HG02840 (cell line): ENCODE results near the gene HK2.
"Not testable (repeated sequence)": the region's sequence is repeated elsewhere in the genome, so short reads cannot be mapped to it uniquely, and the experiment has no call there.

Experiments used
- ATAC-seq: cut with Tn5 transposase; IDR thresholded peaks from one replicate; pipeline ENCODE4 v1.9.1; 2021; ENCODE audit warnings: mild to moderate bottlenecking, moderate library complexity, moderate number of reproducible peaks; ENCODE audit not compliant: unreplicated experiment, low FRiP score

Gene HK2

DNA sequence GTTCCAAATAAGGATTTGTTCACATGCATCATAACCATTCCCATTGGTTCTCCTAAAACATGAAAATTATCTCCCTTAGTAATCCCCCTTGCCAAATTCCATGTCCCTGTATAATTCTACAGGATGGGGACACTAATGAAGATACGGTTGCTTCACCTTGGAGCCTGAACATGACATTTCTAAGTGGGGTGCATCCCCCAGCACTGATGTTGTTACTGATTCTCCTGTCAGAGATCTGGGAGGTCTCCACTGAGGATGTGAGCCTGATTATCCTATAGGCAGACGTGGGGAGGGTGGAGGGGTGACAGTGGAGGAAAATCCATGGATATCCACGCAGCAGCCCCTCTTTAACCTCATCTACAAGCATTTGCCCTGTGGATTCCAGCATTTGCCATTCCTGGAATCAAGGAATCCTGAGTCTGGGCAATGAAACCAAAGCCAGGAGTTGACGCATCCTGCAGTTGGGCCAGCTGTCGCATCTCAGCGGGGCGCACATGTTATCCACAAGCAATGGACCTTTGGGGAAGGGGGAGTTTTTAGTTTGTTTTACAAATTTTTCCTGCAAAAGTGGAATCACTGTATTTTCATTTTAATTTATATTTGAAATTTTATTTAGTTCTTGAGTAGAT lies 57.3 kb downstream of the HK2 start:
- no peak for ATAC-seq

DNA sequence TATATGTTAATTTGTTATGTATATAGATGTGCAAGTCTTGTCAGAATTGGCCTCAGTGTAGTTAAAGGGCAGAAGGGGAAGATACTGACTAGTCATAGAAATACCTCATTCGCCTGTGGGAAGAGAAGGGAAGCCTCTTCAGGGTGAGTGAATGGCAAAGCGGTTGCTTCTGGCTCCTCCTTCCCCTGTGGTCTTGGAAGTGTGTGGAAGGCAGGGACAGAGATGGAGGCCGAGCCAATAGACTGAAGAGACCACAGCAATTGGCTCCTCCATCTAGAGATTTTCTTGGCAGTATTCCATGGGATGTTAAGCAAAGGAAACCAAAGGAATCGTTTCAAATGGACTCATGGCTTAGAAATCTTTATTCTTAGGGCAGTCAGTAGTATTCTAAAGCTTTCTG lies 57.9 kb downstream of the HK2 start:
- ATAC-seq, result not testable (repeated sequence)

GRCh38 chr2:74892609-74893008 lies 58.7 kb downstream of the HK2 start:
- no peak for ATAC-seq

DNA sequence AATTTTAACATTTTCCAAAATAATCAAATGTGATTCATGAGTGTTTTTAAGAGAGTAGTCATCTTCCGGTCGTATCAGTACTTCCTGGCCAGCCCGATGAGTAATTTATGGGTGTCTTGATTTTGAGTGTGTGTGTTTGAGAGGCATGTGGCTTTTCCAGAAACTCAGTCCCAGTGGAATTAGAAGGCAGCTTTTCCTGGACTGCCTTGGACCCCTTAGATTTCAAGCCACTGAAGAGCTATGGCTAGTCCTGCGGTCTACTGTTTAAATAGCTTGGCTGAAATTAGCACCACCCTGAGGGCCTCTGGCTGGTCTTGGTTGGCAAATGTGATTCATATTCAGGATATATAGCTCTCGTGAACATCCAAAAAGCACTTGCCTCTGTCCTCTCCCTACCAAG lies 59.4 kb downstream of the HK2 start:
- ATAC-seq, result no peak

DNA sequence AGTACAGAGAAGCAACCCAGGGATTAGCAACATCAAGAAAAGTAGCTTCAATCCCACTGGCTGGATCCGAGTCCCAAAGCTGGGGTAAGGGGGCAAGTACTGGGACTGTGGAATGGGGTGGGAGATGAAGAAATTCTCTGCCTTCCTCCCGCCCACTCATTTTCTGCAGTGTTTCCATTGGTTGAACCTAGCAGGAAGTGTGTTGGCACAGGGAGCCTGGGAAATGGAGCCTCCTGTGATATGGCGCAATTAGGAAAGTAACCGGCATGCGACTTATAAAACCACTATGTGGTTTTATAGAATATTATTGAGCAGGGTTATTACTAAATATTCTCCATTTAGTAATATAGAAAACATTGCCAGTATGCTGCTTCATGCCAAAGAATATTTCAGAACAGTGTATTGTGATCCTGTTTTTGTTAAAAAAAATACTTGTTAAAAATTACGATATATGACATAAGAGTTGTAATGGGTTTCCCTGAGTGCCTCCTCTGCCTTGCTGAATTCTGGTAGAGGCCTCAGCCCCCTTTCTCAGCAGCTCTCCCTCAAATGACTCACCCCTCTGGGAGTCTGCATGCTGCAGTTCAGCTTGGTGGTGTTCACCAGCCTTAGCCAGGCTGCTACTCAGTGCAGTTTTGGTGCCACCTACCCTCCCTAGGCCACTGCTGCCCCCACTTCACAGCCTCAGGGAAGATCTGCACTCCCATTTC lies 60.5 kb downstream of the HK2 start:
- no peak for ATAC-seq

- ATAC-seq, result no peak
These were observed 61.1 kb downstream of the HK2 start for GRCh38 chr2:74895001-74895400.

- ATAC-seq, result no peak
These were observed 62.3 kb downstream of the HK2 start for GRCh38 chr2:74896232-74896631.

DNA sequence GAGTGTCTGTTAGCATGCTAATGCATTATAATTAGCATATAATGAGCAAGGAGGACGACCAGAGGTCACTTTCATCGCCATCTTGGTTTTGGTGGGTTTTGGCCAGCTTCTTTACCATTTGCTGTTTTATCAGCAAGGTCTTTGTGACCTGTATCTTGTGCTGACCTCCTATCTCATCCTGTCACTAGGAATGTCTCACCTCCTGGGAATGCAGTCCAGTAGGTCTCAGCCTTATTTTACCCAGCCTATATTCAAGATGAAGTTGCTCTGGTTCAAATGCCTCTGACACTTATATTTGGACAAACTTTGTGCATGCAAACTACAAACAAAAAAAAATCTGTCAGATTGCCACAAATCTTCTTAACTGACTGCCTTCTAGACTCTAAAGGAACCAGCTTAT lies 66.3 kb downstream of the HK2 start:
- ATAC-seq, result not testable (repeated sequence)

DNA sequence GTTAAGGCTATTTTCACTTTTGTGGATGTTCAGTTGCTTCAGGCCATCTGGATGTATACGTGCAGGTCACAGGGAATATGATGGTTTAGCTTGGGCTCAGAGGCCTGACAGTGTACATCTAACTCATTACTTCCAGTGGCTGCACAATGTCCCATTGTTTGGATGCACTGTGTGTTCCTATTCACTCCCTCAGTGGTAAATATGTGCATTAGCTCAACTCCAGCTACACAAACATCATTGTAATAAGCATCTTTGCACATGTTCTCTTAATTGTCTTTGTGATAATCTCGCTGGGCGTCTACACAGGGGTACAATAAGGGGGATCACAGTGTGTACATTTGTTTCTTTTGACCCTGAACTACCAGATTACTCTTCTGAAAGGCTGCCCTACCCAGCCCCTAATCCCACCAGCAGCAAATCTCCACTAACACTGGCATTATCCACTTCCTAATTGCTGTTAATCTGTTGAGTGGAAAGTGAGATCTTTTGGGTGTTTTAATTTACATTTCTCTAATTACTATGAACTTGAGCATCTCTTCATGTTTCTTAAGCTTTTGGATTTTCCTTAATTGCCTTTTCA lies 68.4 kb downstream of the HK2 start:
- ATAC-seq, result no peak

- ATAC-seq, result no peak
These were observed 72.5 kb downstream of the HK2 start for GRCh38 chr2:74906395-74906794.

GRCh38 chr2:74907560-74907959 lies 73.6 kb downstream of the HK2 start:
- ATAC-seq, result not testable (repeated sequence)

DNA sequence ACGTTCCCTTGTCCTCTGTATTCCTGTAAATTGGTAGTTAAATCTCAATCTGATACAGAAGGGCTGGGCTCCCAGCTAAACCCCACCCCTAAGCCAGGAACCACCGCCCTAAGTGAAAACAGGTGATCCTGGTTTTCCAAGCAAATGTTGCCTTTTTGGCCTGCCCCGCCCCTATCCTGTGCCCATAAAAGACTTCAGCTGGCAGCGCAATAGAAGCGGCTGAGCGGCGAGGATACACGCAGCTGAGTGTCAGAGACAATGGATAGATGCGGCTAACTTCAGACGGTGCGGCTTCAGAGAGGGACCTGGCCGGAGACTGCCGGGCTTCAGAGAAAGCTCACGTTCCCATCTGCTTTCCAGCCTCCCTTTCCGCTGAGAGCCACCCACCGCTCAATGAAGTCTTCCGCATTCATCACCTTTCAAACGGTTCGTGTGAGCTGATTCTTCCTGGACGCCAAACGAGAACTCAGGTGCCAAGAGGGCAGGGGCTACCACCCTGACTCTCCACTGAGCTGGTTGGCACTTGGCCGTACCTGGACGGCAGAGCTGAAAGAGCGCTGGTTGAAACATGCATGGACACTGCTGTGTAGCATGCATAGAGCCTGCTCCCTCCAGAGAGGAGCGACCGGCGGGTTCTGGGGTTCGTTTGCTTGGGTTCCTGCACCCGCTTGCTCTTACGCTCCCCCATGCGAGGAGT lies 75.0 kb downstream of the HK2 start:
- ATAC-seq, result no peak

DNA sequence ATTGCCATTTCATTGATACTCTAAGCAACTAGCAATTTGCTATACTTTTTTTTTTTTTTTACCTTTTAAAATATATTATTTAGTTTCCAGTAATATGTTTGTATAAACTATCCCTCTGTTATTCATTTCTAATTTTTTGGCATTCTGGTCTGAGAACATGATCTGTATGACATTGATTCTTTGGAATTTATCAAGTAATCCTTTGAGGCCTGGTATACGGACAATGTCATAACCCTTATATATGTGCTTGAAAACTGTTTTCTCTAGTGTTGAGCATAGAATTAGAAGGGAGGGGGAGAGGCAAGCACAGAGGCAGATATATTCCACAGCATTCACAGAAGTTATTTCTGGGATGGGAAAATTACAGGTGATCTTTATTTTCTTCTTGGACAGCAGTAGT lies 76.3 kb downstream of the HK2 start:
- ATAC-seq, result no peak

DNA sequence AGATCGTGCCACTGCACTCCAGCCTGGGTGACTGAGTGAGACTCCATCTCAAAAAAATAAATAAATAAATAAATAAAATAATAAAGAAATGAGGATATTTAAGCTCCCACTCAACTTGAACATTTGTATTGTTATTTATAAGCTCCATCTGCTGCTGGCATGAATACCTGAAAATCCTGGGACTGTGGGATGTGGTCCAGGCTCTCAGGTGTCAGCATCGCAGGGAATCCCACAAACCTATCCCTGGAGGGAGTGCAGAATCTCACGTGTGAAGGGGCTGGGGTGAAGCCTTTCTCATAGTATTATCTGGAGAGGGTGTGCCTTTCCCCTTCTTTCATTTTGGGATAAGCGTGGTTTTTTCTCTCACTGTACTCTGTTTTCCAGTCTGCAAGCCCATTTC lies 77.1 kb downstream of the HK2 start:
- no peak for ATAC-seq

DNA sequence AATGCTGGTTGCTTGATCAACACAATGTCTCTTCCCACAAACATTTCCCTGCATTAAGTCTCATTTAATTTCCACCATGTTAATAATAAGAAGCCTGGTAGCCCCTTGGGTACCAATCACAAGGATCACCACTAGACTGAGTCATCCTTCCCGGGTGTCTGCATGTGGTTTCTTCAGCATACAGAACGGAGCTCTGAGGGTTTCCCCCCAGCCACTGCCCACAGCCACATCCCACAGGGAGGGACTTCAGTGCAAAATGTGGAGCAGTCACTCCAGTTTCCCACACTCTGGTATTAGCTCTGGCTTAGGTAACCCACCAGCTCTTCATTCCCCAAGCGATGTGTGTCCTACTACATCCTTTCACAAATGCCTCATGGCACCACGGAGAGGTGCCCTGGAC lies 81.8 kb downstream of the HK2 start:
- ATAC-seq, result no peak

DNA sequence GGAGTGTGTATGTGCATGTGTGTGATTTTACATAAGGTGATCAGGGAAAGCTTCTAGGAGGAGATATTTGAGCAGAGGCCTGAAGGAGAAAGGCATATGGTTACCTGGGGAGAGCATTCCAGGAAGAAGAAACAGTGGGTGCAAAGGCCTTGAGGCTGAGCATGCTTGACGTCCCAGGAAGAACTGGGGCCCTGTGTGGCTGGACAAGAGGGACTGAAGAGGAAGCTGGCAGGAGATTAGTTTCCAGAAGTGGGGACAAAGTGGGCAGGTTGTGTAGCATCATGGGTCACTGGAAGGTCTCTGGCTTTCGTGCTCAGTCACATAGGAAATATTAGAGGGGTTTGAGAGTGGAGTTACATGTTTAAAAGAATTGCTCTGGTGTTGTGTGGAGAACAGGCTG lies 82.5 kb downstream of the HK2 start:
- no peak for ATAC-seq

- ATAC-seq, result no peak
These were observed 84.0 kb downstream of the HK2 start for GRCh38 chr2:74917702-74918619.

DNA sequence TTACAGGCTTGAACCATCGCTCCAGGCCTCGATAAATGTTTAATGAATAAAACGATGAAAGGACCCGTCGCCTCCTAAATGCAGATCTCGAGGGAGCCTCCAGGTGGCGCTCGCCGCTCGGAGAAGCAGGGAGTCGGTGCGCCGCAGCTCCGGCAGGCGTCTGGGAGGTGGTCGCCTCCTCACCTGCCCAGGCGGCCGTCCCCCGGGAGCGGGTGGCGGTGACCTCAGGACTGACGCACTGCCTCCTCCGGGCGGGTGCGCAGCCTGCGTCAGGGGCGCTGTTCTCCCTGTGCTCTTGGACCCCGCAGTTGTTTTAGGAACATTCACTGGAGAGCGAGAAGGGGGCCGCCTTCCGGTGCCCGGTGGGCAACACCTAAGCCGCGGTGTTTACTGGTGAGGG lies 85.9 kb downstream of the HK2 start:
- ATAC-seq, result no peak

DNA sequence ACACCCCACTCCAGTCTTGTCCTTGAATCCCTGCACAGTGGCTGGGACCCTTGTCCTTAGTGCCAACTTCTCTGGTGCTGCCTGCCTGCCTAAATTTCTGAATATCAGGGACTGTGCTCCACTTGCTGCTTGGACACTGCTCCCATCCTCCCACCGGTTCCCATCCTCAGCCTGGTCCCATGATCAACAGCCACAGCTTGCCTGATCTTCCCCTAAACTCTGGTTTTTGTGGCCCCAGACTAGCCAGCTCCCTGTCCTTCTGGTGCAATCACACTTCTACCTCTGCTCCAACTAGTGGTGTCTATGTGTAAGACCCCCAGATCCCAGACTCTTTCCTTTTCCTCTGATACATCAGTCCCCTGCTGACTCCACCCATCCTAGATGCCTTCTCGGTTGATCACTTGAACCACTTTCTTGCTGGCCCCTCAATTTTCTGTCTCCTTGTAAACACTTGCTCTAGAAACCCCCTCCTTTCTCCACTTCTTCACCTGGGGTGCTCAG lies 87.4 kb downstream of the HK2 start:
- no peak for ATAC-seq

DNA sequence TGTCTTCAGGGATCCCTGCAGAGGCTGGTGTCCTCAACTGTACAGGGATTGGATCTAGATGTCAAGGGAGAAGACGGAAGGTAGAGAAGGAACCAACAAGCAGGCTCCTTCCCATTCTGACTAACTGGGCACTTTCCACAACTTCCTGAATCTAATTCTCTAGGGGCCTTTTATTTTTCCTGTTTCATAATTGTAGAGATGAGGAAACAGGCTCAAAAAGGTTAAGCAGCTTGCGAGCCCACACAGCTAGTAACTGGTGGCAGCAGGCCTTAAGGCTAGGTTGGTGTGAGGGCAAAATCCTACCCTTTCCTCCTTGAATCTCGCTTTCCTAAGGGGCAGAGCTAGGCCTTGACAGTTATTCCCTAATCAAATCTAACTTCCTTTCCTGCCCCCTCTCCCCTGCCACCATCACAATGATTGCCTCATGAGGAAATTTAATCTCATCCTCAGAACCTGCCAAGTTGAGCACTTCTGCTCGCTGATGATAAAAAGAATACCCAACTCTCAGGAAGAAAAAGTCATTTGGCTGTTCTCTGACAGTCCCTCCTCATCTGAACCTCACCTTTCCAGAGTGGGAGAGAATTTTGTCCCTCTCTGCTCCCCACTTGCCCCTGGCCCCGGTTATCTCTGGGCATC lies 88.8 kb downstream of the HK2 start:
- no peak for ATAC-seq
